SH-SY5Y (cell line): ENCODE measurements around the gene INO80.

ENCODE experiments used
- GATA2 ChIP-seq: IDR thresholded peaks from 2 replicates; pipeline ENCODE4 v1.6.1; 2011; ENCODE audit warnings: mild to moderate bottlenecking, low read depth, low read length
- GATA3 ChIP-seq: IDR thresholded peaks from 2 replicates; pipeline ENCODE4 v1.6.1; 2011; ENCODE audit warnings: low read depth, mild to moderate bottlenecking, low read length, moderate library complexity

- TF ChIP-seq GATA2 (no peak), GATA3 (no peak)
These were observed 116.9 kb downstream of the INO80 start for GRCh38 chr15:40999190-40999589.
